Liver (tissue), 3 donors: ENCODE measurements around the gene DNAJC12.

Experiments used
- TAF1 ChIP-seq: conservative IDR thresholded peaks from 2 replicates; pipeline ENCODE4 v1.6.1; 2016; ENCODE audit warnings: antibody characterized with exemption, mild to moderate bottlenecking
- TF ChIP-seq, protein P1 (sequence below): fragments of 150-350 bp; IDR thresholded peaks from 2 replicates; pipeline ENCODE4 v1.5.1; 2017; ENCODE audit warnings: improper control_type of control experiment, low read depth, low read length; ENCODE audit not compliant: missing input control
- TF ChIP-seq, protein P2 (sequence below): IDR thresholded peaks from 2 replicates; pipeline ENCODE4 v1.6.1; 2016; ENCODE audit warnings: antibody characterized with exemption
- donor health status: healthy.
- donor health status: healthy.

DNA sequence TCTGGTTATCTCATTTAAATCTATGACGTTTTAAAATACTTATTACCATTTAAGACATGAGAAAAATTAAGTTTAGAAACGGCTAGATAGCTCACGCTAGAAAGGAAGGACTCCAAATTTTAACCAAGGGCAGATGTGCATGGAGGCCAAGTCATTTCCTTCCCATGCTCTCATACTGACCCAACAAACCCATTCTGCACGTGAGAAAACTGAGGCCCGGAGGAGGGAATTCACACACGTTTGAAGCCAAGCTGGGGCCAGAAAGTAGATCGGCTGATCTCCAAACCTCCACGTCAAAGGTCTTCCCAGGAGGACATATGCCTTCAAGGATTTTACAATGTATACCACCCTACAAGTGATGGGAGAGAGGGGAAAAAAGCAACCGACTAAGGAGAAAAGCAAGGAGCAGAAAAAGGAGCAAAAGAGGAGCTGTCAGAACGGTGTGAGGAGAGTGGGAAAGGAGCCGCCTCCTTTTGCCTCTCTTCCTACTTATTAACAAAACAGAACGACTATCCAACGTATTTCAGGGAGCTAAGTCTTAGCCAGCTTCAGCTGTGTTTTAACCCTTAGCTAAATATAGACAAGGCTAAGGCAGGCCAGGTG lies 45.8 kb upstream of the DNAJC12 start:
- TF ChIP-seq, protein P1, sequence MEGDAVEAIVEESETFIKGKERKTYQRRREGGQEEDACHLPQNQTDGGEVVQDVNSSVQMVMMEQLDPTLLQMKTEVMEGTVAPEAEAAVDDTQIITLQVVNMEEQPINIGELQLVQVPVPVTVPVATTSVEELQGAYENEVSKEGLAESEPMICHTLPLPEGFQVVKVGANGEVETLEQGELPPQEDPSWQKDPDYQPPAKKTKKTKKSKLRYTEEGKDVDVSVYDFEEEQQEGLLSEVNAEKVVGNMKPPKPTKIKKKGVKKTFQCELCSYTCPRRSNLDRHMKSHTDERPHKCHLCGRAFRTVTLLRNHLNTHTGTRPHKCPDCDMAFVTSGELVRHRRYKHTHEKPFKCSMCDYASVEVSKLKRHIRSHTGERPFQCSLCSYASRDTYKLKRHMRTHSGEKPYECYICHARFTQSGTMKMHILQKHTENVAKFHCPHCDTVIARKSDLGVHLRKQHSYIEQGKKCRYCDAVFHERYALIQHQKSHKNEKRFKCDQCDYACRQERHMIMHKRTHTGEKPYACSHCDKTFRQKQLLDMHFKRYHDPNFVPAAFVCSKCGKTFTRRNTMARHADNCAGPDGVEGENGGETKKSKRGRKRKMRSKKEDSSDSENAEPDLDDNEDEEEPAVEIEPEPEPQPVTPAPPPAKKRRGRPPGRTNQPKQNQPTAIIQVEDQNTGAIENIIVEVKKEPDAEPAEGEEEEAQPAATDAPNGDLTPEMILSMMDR = no peak
- no peak for TF ChIP-seq TAF1
- TF ChIP-seq, protein P2, sequence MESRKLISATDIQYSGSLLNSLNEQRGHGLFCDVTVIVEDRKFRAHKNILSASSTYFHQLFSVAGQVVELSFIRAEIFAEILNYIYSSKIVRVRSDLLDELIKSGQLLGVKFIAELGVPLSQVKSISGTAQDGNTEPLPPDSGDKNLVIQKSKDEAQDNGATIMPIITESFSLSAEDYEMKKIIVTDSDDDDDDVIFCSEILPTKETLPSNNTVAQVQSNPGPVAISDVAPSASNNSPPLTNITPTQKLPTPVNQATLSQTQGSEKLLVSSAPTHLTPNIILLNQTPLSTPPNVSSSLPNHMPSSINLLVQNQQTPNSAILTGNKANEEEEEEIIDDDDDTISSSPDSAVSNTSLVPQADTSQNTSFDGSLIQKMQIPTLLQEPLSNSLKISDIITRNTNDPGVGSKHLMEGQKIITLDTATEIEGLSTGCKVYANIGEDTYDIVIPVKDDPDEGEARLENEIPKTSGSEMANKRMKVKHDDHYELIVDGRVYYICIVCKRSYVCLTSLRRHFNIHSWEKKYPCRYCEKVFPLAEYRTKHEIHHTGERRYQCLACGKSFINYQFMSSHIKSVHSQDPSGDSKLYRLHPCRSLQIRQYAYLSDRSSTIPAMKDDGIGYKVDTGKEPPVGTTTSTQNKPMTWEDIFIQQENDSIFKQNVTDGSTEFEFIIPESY = no peak
